ENCODE results near the gene SPTB. TPM values are rescaled to one million over a fixed set of nuclear protein-coding genes. Genes with fewer than 3 reads are reported as not detected.

The SPTB gene
- total RNA-seq, 1 donor from 2014 or later, result 0.98 TPM

GRCh38 chr14:64773046-64773445 is 106.7 kb downstream of the SPTB start:
- intact Hi-C loops (cut with DNase I), result no loop called here
- H3K4me3 ChIP-seq, result no peak overlapping the region
- H3K27me3 ChIP-seq, result no peaks in the 10 kb centered on the region
- TF ChIP-seq CTCF (IDR thresholded peaks at IDR 0.05) (no peak), POLR2AphosphoS5 (IDR thresholded peaks at IDR 0.05; ENCODE audit: insufficient read depth in 1 of 2, low read depth in 1 of 2) (no peak), POLR2A (IDR thresholded peaks at IDR 0.05) (no peak)
- H3K4me1 ChIP-seq, result no peaks in the 10 kb centered on the region
- no peaks in the 10 kb centered on the region for H3K9me3 ChIP-seq
- no peaks in the 10 kb centered on the region for H3K36me3 ChIP-seq
- no peak overlapping the region for H3K27ac ChIP-seq
- no peak for DNase-seq (ENCODE audit: extremely low spot score in 2 of 2)

GRCh38 chr14:64772397-64772950 is 107.2 kb downstream of the SPTB start:
- Histone ChIP-seq H3K27me3 (no peaks in the 10 kb centered on the region), H3K9me3 (no peaks in the 10 kb centered on the region), H3K4me1 (no peaks in the 10 kb centered on the region), H3K4me3 (no peak overlapping the region), H3K27ac (no peak overlapping the region), H3K36me3 (no peaks in the 10 kb centered on the region)
- TF ChIP-seq POLR2A (IDR thresholded peaks at IDR 0.05) (no peak), CTCF (IDR thresholded peaks at IDR 0.05) (no peak), POLR2AphosphoS5 (IDR thresholded peaks at IDR 0.05; ENCODE audit: insufficient read depth in 1 of 2, low read depth in 1 of 2) (no peak)
- intact Hi-C loops (cut with DNase I), result no loop called here
- no peak for DNase-seq (ENCODE audit: extremely low spot score in 2 of 2)

GRCh38 chr14:64771161-64771560 is 108.5 kb downstream of the SPTB start:
- H3K4me3 ChIP-seq, result no peak overlapping the region
- H3K27me3 ChIP-seq, result no peaks in the 10 kb centered on the region
- H3K4me1 ChIP-seq, result no peaks in the 10 kb centered on the region
- H3K27ac ChIP-seq, result no peak overlapping the region
- TF ChIP-seq CTCF (IDR thresholded peaks at IDR 0.05) (no peak), POLR2AphosphoS5 (IDR thresholded peaks at IDR 0.05; ENCODE audit: insufficient read depth in 1 of 2, low read depth in 1 of 2) (no peak), POLR2A (IDR thresholded peaks at IDR 0.05) (no peak)
- DNase-seq (ENCODE audit: extremely low spot score in 2 of 2), result no peak
- H3K9me3 ChIP-seq, result no peaks in the 10 kb centered on the region
- H3K36me3 ChIP-seq, result no peaks in the 10 kb centered on the region
- intact Hi-C loops (cut with DNase I), result no loop called here

- Histone ChIP-seq H3K9me3 (no peaks in the 10 kb centered on the region), H3K27me3 (no peaks in the 10 kb centered on the region), H3K27ac (no peak overlapping the region), H3K4me3 (no peak overlapping the region), H3K36me3 (no peaks in the 10 kb centered on the region), H3K4me1 (no peaks in the 10 kb centered on the region)
- TF ChIP-seq CTCF (IDR thresholded peaks at IDR 0.05) (no peak), POLR2AphosphoS5 (IDR thresholded peaks at IDR 0.05; ENCODE audit: insufficient read depth in 1 of 2, low read depth in 1 of 2) (no peak), POLR2A (IDR thresholded peaks at IDR 0.05) (no peak)
- intact Hi-C loops (cut with DNase I), result no loop called here
- DNase-seq (ENCODE audit: extremely low spot score in 2 of 2), result no peak
Measured at GRCh38 chr14:64770751-64771150, 109.0 kb downstream of the SPTB start.

GRCh38 chr14:64769096-64770020 is 110.3 kb downstream of the SPTB start:
- no peaks in the 10 kb centered on the region for H3K36me3 ChIP-seq
- intact Hi-C loops (cut with DNase I), result no loop called here
- H3K27me3 ChIP-seq, result no peaks in the 10 kb centered on the region
- DNase-seq (ENCODE audit: extremely low spot score in 2 of 2), result no peak
- TF ChIP-seq POLR2AphosphoS5 (IDR thresholded peaks at IDR 0.05; ENCODE audit: insufficient read depth in 1 of 2, low read depth in 1 of 2), result no peak
- no peak for TF ChIP-seq POLR2A (IDR thresholded peaks at IDR 0.05)
- TF ChIP-seq CTCF (IDR thresholded peaks at IDR 0.05), result no peak
- H3K4me1 ChIP-seq, result peaks cover 10% of the 10 kb centered on the region
- no peaks in the 10 kb centered on the region for H3K9me3 ChIP-seq
- no peak overlapping the region for H3K4me3 ChIP-seq
- no peak overlapping the region for H3K27ac ChIP-seq
